HG02610 (cell line): ENCODE results near the gene C1QB.

ENCODE experiments used
- ATAC-seq: cut with Tn5 transposase; IDR thresholded peaks from one replicate; pipeline ENCODE4 v1.9.1; 2021; ENCODE audit warnings: mild to moderate bottlenecking, moderate library complexity; ENCODE audit not compliant: unreplicated experiment

The C1QB gene

DNA sequence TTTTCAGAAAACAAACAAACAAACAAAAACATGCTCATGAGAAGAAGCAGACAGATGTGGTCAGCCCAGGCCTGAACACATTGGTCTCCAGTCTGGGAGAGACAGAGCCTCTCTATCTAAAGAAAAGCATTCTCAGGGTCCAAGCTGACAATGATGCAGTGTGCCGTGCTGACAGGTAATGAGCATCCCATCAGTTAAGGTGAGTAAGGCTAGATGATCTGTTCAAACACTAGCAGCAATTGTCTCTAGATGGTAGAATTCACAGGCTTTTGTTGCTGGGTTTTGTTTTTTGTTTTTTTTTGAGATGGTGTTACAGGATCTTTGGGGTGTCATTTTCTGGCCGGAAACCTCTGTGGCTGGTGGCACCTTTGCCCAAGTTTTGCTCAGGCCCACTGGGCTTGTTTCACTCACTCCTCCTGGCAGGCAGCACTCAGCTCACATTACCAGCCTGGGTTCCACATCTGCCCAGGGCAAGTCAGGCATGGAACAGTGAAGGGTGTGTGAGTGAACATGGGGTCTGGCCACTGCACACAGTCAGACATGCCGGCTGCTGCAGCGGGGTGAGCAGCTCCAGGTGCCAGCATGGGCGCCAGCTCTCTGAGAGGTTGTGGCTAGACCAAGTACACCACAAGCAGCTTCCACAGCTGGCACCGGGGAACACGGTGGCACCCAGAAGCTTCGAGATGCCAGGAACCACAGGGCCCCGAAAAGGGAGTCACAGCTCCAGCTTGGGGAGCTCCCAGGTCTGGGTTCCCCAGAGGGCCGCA lies 19.2 kb upstream of the C1QB start:
- no peak for ATAC-seq

DNA sequence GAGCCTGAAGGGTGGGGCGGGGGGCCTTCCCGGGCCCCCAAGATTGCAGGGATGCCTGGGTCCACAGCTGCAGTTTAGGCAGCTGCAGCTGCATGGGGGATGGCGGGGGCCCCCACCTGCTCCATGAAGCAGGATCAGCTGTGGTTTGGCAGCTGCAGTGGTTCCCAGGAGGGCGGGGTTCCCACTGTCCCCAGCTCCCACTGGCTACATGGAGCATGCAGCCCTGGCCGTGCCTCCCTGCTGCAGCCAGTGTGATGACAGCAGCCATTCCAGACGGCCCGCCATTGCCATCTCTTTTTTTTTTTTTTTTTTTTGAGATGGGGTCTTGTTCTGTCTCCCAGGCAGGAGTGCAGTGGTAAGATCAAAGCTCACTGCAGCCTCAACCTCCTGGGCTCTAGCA lies 17.6 kb upstream of the C1QB start:
- no peak for ATAC-seq

DNA sequence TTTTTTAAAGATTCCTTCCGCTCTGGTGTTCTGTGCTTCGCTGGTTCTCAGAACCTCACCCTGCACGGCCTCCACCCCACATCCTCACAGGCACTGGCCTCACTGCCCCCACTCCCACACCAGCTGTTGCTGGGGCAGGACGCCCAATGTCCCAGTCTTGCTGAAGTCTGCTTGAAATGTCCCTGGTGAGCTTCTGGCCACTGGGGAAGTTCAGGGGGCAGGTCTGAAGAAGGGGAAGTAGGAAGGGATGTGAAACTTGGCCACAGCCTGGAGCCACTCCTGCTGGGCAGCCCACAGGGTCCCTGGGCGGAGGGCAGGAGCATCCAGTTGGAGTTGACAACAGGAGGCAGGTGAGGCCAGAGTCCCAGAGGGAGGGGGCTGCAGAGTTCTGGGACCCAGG lies 16.7 kb upstream of the C1QB start, which contains the start of gene C1QA:
C1QA (plus strand) TSS at position 276 of the 400 bp plus-strand sequence. CDS start 989 bp downstream, outside the sequence.
- ATAC-seq: no peak

DNA sequence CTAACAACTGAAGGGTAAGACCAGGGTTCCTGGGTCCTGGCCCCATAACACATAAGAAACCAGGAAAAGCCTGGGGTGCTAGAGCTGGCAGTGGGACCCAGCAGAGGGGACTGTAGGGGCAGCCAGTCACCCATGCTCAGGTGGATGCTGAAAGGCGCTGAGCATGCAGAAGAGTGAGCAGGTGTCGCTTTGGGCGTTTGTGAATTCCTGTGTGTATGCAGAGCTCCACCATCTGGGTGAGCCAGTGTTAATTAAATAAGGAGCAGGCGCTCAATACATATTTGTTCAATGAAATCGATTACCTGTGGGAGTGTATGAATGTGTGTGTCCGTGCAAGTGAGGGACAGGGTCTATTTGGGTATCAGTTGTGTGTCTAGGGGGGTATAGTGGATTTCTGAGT lies 16.1 kb upstream of the C1QB start:
- ATAC-seq: no peak

DNA sequence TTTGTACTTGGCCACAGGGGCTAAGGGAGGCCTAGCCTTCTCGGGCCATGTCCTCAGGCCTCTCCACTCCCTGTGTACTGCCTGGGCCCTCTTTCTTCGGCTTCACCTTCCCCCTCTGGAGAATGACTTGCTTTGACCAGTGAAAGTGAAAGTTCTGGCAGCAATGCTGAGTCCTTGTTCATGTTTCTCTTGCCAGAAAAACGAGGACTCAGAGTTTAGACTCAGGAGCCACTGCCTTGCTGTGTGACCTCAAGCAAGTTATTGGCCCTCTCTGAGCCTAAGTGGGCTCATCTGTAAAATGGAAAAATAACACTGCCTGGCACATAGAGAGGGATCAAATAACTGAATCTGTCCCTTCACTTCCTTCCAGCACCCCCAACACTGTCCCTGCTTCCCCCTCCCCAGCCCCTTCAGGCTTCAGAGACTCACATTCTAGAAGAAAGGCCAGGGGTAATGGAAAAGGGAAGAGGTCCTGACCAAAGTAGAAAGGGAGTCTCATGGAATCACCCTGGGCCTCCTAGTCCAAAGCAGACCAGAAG lies 15.1 kb upstream of the C1QB start:
- ATAC-seq: no peak

DNA sequence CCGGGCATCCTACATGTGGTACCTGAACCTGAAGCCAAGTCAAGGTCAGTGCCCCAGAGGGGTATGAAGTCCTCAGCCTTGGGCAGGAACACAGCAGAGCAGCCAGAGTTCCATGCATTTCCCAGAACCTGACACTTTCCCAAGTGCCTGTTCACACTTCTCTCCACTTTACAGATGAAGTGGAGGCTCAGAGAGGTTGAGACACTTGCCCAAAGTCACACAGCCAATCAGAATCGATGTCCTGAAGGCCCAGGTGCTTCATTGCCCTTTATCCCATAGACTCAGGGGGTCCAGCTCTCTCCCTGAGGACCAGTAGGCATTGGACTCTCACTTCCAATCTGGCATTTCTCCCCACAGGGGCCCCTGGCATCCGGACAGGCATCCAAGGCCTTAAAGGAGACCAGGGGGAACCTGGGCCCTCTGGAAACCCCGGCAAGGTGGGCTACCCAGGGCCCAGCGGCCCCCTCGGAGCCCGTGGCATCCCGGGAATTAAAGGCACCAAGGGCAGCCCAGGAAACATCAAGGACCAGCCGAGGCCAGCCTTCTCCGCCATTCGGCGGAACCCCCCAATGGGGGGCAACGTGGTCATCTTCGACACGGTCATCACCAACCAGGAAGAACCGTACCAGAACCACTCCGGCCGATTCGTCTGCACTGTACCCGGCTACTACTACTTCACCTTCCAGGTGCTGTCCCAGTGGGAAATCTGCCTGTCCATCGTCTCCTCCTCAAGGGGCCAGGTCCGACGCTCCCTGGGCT lies 14.4 kb upstream of the C1QB start:
- no peak for ATAC-seq

DNA sequence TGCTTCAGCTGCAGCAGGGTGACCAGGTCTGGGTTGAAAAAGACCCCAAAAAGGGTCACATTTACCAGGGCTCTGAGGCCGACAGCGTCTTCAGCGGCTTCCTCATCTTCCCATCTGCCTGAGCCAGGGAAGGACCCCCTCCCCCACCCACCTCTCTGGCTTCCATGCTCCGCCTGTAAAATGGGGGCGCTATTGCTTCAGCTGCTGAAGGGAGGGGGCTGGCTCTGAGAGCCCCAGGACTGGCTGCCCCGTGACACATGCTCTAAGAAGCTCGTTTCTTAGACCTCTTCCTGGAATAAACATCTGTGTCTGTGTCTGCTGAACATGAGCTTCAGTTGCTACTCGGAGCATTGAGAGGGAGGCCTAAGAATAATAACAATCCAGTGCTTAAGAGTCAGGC lies 13.8 kb upstream of the C1QB start:
- no peak for ATAC-seq

DNA sequence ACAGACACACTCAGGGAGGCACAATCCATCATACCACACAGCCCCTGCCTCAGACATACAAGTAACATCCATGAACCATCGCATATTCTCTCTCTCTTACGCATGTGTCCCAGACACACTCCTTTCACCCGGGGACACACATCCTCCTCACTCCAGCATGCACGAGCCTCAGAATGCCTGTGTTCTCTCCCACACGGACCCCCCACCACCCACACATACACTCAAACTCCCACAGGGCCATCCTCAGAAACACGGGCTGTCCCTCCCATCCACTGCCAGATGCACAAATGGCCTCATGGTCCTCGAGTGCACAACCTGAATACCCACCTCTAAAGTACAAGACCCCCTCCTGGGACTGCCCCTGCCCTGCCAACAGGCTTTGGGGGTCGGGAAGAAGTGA lies 11.8 kb upstream of the C1QB start:
- ATAC-seq: no peak

DNA sequence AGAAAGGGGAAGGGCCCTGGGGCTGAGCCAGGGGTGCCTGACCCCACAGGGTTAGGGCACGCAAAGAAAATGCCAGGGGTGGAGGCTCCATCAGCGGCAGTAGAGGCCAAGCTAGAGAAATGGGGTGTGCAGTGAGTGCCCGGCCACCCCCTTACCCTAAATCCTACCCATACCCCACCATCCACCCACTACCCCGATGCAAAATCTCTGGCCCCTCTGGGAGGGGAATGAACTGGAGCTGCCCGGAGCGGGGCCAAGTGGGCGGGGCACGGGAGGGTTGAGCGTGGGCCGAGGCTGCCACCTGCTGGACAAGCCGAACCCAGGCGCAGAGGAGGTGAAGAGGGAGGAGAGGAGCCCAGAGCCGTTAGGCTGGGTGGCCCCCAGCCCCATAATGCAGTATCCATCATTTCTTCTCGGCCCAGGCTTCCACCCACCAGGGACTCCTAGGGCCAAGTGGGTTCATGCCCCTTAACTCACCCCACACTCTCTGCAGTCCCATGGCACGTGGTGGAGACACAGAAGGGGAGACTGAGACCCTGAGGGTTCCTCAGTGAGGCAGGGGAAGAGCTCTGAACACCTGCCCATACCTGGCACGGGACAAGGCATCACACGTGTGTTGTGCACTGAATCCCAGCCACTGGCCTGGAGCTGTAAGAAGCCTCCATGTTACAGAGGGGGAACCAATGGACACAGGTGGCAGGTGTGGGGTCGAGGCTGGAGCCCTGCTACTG lies 11.0 kb upstream of the C1QB start:
- no peak for ATAC-seq

DNA sequence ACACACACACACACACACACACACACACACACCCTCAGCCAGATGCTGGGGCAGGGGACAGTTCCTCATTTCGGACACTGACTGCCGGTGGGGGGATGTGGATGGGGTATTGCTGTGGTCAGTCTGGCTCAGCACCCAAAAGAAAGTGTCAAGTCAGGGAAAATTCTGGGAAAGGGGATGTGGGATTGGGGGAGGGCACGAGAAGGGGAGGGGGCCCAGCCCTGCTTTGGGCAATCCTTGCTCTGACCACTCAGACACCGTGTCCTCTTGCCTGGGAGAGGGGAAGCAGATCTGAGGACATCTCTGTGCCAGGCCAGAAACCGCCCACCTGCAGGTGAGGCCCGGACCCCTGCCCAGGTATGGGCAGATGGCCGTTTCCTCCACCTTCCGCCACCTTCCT lies 9.7 kb upstream of the C1QB start, which contains the start of gene C1QC:
C1QC (plus strand) TSS at position 253 of the 400 bp plus-strand sequence. CDS start 391 bp downstream, outside the sequence.
- no peak for ATAC-seq

DNA sequence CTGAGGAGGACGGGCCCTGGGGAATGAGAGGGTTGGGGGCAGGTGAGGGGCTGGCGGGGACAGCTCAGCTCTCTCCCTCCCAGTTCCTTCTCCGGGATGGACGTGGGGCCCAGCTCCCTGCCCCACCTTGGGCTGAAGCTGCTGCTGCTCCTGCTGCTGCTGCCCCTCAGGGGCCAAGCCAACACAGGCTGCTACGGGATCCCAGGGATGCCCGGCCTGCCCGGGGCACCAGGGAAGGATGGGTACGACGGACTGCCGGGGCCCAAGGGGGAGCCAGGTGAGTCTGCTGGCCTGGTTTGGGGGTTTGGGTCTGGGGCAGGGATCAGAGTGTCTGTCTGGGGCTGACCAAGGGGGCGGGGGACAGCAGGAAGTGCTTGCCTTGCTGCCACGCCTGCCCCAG lies 9.1 kb upstream of the C1QB start:
- ATAC-seq: no peak

DNA sequence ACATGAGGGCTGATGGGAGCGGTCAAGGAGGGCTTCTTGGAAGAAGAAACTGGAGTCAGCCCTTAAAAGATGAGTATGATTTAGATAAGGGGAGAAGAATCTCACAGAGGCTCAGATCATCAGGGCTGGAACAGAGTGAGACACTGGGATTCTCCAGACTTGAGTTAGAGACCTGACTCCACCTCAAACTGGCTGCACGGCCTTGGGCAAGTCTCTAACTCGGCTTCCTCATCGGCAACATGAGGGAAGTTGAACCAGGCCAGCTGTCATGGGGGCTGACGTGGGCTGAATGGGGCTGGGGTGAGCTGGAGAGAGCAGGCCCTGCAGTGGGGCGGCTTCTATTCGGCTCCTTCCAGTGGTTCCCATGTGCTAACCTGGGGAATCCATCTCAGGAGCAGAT lies 7.1 kb upstream of the C1QB start:
- no peak for ATAC-seq

DNA sequence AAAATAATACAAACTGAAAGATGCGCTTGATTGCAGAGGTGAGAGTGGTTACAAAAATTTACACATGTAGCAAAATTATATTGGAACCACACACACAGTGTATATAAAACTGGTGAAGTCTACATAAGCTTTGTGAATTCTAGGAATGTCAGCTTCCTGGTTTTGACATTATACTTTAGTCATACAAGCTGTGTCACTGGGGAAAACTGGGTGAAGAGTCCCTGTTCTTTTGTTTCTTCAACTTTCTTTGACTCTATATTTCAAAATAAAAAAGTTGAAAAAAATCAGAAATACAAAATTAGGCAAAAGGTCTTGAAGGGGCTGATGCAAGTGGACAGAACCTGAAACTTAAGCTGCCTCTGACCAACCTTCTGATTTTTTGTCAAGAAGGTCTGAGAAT lies 6.7 kb upstream of the C1QB start:
- ATAC-seq: no peak

DNA sequence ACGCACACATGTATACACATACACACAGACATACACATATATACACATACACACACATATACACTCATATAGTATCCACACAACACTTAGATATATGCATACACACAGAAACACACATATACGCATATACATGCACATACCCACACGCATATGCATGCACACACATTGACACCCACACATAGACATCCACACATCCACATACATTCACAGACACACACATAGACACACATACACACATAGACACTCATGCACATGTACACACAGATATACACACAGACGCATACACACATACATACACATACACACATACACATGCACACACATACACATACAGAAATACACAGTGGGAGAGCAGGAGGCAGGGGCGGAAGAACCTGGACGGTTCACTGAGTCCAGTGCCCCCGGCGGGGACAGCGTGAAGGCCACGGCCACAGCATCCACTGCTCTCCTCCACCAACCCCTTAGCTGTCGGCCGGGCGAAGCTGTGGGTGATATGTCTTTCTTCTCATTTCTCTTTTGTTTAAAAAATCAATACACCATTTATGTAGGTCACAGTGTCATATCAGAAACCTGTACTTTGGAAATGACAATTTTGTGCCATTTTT lies 2.8 kb upstream of the C1QB start:
- no peak for ATAC-seq

DNA sequence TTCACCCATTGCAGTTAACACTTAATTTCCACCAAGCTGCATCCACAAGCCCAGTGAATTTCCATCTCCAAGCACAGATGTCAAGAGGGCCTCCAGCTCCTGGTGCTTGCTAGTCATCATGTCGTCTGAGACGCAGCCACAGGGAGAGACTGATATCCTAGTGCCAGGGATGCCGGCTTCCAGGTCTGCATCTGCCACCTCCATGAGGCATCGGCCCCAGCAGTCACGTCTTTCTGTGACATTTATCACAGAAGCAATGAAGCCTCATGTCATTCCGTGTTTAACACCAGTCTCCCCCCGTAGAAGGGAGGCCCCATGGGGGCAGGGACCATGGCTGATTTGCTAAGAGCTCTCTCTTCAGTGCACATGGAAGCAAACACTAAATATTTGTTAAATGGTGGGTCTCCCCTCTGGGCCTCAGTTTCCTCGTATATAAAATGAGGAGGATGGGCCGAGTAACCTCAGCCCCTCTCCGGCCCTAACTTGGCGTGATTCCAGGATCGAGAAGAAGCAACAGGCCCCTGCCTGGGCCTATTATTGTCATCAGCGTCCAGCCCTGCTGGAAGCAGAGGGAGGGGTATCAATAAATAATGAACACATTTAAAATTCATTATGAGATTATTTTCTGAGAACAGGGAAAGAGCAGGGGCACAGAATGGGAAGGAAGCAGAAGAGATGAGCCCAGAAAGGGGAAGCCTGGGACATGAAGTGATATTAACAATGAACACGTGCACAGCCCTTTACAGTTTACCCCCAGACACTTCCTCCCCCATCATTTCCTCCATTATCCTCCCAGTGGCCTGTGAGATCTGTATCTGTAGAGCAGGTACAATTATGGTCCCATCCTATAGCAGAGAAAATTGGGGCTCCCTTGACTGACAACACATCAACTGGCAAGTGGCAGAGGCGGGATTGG lies 837 bp upstream of the C1QB start:
- no peak for ATAC-seq

DNA sequence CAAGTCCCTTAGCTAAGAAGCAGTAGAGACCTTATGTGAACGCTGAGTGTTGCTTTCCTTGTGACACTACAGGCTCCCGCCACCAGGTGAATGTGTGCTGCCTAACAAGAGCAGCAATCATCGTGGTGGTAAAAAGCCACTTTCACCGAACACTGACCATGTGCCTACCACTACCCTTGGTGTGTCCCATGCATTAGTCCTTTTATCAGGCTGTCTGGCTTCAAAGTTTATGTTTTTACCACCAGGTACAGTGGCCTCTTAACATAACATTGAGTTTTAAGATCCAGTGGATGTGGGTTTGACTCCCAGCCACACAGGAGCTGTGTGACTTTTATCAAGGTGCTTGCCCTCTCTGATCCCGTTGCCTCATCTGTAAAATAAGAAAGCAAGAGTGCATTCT lies 1.7 kb downstream of the C1QB start:
- ATAC-seq: no peak

DNA sequence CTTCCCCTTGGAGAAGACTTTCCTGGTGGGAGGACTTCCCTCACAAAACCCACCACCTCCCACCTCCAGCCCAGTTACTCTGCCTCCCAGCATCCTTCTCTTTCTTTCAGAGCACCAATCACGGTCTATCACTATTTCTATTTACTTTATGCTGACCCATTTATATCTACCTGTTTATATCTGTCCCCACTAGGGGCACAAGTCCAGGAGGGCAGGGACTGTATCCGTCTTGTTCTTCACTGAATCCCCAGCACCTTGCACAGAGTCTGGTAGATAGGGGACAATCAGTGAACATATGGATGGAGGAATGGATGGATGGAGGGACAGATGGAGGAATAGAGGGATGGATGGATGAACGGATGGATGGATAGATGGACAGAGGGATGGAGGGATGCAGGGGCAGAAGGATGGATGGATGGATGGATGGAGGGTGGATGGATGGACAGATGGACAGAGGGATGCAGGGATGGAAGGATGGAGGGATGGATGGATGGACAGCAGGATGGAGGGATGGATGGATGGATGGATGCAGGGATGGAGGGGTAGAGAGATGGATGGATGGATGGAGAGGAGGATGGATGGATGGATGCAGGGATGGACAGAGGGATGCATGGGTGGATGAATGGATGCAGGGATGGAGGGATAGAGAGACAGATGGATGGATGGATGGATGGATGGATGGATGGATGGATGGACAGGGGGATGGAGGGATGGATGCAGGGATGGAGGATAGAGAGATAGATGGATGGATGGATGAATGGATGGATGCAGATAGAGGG lies 5.5 kb downstream of the C1QB start:
- ATAC-seq: no peak

DNA sequence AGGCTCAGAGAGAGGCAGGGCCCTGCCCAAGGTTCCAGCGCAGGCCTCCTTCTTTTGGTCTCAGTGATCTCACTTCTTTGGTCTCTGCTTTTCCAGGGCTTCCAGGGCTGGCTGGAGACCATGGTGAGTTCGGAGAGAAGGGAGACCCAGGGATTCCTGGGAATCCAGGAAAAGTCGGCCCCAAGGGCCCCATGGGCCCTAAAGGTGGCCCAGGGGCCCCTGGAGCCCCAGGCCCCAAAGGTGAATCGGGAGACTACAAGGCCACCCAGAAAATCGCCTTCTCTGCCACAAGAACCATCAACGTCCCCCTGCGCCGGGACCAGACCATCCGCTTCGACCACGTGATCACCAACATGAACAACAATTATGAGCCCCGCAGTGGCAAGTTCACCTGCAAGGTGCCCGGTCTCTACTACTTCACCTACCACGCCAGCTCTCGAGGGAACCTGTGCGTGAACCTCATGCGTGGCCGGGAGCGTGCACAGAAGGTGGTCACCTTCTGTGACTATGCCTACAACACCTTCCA lies 7.7 kb downstream of the C1QB start:
- no peak for ATAC-seq

DNA sequence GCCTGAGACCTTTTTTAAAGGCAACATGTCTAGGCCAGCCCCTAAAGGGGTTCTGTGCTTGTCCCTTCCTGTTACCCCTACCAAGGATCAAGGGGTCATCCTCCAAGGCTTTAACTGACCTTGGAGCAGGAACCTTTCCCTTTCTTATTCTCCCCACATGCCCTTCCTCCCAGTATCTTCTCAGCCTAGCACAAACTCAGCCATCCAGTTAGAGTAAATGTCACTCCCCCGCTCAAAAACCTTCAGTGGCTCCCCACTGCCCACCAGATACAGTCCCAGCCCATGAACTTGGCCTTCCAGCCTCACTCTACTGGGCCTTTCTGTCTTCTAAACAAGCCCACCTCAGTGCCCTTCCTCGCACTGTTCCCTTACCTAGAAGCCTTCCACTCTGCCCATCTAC lies 8.8 kb downstream of the C1QB start:
- ATAC-seq: no peak
